K562 treated with DMSO at 1 percent for 48 hours (cell line): ENCODE data around the gene DRD5. TPM values are rescaled to one million over a fixed set of nuclear protein-coding genes. Genes with fewer than 3 reads are reported as not detected.

Experiments used
- total RNA-seq: library from RNA; unstranded; fragments of 300-600 nt; gene quantifications from 2 replicates; pipeline ENCODE4 v1.2.3, GENCODE V29; 2022; ENCODE audit warnings: low replicate concordance; ENCODE audit errors: extremely low read depth

The DRD5 gene
- total RNA-seq: not detected in 2 replicates

GRCh38 chr4:9781343-9782135 lies at the start of gene DRD5:
Gene DRD5, plus strand, starts transcription at chr4:9781634. Its CDS starts 396 bp downstream, at chr4:9782030.

Other genes starting within 250 kb of the DRD5 start
- not detected in 2 replicates for gene SLC2A9, start 239.9 kb downstream of the DRD5 start, total RNA-seq